ENCODE data around the gene KRTAP2-4.
"Not testable (repeated sequence)": the region's sequence is repeated elsewhere in the genome, so short reads cannot be mapped to it uniquely, and the experiment has no call there.

The KRTAP2-4 gene

DNA sequence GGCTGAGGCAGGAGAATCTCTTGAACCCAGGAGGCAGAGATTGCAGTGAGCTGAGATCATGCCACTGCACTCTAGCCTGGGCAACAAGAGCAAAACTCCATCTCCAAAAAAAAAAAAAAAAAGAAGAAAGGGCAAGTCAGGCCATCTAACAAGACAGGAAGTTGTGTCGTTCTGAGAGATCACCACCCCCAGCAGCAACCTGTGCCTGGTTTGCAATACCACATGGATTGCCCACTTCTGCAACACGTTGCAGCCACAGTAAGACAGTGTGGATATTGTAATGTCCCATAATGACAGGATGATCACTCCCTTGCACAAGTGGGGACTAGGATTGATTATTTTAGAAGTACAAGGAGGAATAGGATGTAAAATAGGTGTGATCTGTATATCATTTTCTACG, 3.4 kb upstream of the KRTAP2-4 start:
- no peak for DNase-seq

GRCh38 chr17:41067281-41067680, 1.6 kb upstream of the KRTAP2-4 start:
- DNase-seq = no peak

DNA sequence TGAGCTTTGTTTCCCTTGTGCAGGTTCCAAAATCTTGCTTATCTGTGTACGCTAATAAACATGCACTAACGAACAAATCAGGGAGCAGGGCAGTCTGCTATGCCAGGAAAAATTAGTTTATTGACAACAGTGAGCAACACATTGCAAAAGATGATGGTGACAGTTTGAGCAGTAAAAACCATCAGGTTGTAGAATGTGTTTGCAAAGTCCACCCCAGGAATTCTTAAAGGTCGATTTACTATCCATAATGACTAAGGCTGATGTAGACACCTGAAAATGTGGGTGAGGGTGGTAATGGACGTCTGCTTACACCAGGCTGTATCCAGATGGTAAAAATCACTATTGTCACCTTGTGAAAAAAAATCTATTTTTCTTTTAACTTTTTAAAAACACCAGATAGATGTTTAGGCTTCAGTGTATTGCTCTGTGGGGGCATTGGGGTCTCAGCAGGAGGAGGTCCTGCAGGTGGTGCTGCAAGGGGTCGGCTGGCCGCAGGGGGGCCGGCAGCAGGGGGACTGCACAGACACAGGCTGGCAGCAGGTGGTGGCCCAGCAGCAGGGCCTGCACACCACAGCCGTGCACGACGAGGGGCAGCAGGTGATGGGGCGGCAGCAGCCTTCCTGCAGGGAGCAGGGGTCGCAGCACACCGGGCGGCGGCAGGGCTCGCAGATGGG, 526 bp downstream of the KRTAP2-4 start:
- not testable (repeated sequence) for DNase-seq

GRCh38 chr17:41064301-41064700, 1.4 kb downstream of the KRTAP2-4 start:
- DNase-seq = no peak

GRCh38 chr17:41063449-41063848, 2.2 kb downstream of the KRTAP2-4 start:
- no peak for DNase-seq

DNA sequence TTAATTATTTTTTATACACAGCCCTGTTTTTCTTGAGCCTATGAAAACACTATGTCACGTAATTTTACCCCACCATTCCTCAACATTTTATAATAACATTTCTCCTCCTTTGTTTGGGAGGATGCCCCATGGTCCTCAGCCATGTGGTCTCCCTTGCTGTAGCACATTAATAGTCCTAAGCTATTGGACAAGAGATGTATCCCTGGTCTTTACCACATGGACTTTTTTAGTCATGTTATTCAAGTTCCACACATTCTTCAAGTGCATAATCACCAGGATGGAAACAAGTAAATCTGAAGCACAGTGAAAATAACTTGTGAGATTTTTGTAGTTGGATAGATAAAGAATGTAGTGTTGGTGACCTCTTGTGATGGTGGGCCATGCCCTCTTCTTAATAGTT, 3.7 kb downstream of the KRTAP2-4 start:
- no peak for DNase-seq

DNA sequence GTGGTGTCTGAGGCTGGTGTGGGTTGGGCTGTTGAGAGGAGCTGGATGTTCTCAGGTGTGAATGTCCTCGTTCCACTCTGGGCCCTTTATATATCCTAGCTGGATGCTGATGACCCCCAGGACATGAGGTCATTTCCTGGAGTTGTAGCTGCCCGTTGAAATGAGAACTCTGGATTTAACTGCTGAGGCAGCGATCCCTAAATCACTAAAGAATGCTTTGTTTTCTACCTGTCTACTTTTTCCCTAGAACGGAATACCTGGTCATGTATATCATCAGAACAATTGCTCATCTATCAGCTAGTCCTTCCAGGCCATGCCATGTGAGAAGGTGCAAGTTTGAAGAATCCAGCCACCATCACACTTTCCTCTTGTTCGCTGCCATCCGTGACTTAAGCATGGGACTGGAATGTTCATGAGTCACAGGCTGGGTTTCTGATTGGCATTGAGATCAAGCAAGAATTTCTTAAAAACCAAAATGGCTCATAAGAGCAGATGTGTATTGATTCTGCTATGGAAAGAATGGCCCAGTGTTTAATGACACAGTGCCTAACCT, 5.6 kb downstream of the KRTAP2-4 start, which contains the start of gene KRTAP2-3:
TSS of gene KRTAP2-3 (minus strand) at position 63 of the 553 bp plus-strand sequence. CDS start 64 bp downstream, outside the sequence.
- DNase-seq = no peak

GRCh38 chr17:41059276-41060051, 6.2 kb downstream of the KRTAP2-4 start:
- DNase-seq = not testable (repeated sequence)

DNA sequence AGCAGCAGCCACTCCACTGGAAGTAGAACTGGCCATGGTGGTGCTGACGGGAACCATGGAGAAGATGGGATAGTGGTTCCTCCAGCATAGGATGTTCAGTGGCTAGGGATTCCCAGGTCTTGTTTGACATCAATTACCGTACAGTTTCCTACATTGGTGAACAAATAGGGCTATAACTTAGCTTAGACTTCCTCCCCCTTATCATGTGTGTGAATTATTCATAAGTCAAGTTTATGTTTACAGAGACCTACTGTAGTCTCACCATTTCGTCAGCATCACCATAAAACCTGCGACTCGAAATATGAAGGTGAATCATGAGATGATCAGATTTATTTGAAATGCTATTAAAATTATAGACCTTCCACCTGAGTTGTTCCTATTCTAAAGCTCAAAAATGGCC, 6.9 kb downstream of the KRTAP2-4 start:
- no peak for DNase-seq

DNA sequence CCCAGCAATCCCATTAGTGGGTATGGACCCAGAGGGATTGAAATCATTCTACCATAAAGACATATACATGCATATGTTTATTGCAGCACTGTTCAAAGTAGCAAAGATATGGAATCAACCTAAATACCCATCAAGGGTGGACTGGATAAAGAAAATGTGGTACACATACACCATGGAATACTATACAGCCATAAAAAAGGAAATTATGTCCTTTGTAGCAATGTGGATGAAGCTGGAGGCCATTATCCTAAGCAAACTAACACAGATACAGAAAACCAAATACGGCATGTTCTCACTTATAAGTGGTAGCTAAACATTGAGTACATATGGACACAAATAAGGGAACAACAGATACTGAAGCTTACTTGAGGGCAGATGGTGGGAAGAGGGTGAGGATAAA, 8.1 kb downstream of the KRTAP2-4 start:
- no peak for DNase-seq

- DNase-seq = not testable (repeated sequence)
Observed at GRCh38 chr17:41055130-41055529, 10.5 kb downstream of the KRTAP2-4 start, which contains the start of gene KRTAP2-2. KRTAP2-2 (minus strand) TSS chr17:41055230; CDS start chr17:41055211, 19 bp downstream.

GRCh38 chr17:41054556-41054955, 11.1 kb downstream of the KRTAP2-4 start:
- DNase-seq = not testable (repeated sequence)

DNA sequence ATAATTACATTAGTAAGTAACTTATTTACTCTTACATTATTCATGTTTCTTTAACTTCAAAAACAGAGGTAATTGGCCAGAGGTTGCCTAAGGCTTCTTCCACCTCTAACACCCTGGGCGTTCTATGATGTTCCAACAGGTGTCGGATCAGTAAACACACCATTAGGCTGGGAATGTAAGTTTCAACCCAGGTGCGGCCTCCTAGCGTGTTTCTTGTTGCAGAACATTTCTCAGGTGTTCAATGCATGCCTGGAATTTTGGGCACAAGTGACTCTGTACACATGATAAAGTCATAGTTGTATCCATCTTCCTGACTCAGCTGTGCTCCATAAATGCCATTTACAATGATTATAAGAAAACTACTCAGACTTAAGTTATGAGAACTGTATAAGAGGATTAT, 11.7 kb downstream of the KRTAP2-4 start:
- no peak for DNase-seq

GRCh38 chr17:41052566-41052965, 13.1 kb downstream of the KRTAP2-4 start:
- DNase-seq = no peak

DNA sequence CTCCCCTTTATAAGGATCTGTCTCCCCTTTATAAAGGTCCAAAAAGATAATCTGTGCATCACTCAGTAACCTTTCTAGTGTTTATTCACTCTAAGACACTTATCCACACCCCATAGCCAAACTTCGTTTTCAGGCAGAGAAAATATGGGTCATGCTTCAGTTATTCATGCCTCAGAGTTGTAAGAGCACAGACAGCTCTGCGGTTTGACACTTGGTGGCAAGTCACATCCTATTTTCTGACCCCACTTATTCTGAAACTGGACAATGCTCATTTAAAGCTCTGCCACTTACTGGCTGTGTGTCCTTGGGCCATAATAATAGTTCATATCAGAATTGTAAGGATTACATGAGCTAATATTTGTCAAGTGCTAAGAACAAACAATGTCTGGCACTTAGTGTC, 16.6 kb downstream of the KRTAP2-4 start:
- DNase-seq = no peak

GRCh38 chr17:41048441-41048840, 17.2 kb downstream of the KRTAP2-4 start:
- no peak for DNase-seq

DNA sequence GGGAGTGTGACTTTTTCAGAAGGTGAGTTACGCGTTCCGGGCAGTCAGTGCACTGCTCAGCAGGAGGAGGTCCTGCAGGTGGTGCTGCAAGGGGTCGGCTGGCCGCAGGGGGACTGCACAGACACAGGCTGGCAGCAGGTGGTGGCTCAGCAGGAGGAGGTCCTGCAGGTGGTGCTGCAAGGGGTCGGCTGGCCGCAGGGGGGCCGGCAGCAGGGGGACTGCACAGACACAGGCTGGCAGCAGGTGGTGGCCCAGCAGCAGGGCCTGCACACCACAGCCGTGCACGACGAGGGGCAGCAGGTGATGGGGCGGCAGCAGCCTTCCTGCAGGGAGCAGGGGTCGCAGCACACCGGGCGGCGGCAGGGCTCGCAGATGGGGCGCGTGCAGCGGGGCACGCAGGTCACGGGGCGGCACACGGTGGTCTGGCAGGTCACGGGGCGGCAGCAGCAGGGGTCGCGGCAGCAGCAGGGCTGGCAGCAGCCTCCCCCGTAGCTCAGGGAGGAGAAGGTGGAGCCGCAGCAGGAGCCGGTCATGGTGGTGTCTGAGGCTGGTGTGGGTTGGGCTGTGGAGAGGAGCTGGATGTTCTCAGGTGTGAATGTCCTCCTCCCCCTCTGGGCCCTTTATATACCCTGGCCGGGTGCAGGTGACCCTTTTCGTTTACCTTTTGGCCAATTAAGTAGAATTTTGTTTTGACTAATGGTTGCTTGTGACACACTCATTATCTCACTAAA, 18.8 kb downstream of the KRTAP2-4 start, which contains the start of gene KRTAP2-1:
TSS of gene KRTAP2-1 (minus strand) at position 582 of the 731 bp plus-strand sequence. CDS start at position 533, 49 bp downstream.
- not testable (repeated sequence) for DNase-seq

DNA sequence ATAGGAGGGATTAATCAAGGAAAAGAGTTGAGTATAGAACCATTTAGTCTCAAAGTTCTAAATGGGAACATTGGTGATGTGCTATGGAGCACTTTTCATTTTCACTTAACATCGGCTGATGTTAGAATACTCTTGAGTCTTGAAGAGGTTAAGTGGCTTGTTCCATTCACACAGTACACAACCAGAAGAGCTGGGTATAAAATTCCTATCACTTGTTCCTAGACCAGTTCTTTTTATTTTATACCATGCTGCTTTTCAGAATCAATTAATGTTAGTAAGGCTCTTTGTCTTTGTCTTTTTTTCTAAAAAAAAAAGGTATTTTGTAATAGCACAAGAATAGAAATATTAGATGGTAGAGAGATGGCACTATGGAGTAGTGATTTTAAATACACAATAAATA, 22.7 kb downstream of the KRTAP2-4 start:
- DNase-seq = no peak

DNA sequence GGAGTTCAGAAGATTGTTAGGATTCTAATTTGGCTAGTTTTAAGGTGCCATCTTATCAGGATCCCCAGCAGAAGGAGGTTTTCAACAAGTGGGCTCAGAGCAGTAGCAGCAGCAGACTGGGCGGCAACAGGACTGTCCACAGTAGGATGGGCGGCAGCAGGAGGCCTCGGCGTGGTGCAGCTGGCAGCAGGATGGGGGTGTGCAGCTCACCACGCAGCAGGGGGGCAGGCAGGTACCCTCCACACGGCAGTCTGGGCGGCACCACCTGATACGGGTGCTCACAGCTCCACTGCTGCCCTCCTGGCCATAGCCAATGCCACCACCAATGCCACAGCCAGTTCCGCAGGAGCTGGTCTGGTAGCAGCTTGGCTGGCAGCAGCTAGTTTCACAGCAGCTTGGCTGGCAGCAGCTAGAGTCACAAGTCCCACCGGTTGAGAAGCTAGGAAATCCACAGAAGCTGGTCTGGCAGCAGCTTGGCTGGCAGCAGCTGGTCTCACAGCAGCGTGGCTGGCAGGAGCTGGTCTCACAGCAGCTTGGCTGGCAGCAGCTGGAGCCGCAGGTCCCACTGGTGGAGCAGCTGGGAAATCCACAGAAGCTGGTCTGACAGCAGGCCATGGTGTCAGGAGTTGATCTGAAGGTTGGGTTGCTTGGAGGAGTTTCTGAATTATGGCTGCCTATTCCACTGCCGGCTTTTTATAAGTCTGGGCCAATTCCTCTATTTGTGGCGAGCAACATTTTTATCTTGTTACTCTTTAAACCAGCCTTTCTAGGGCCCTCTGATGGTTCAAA, 24.7 kb downstream of the KRTAP2-4 start, which contains the start of gene KRTAP1-1:
TSS of gene KRTAP1-1 (minus strand) at position 668 of the 789 bp plus-strand sequence. CDS start at position 615, 53 bp downstream.
- DNase-seq = not testable (repeated sequence)

- DNase-seq = no peak
Observed at GRCh38 chr17:41037853-41038350, 27.8 kb downstream of the KRTAP2-4 start.

GRCh38 chr17:41034346-41034935, 31.2 kb downstream of the KRTAP2-4 start, which contains the start of gene KRTAP1-3:
KRTAP1-3 (minus strand) TSS chr17:41034874; CDS start chr17:41034821, 53 bp downstream.
- not testable (repeated sequence) for DNase-seq

Data from NCI-H1436 treated with DMSO at 0.1 percent for 48 hours (cell line).